HG03045 (cell line): ENCODE measurements around the gene ABRAXAS1.
"Not testable (repeated sequence)": the region's sequence is repeated elsewhere in the genome, so short reads cannot be mapped to it uniquely, and the experiment has no call there.

ENCODE experiments used
- ATAC-seq: cut with Tn5 transposase; IDR thresholded peaks from one replicate; pipeline ENCODE4 v1.9.1; 2021; ENCODE audit warnings: mild to moderate bottlenecking, moderate library complexity; ENCODE audit not compliant: unreplicated experiment

Gene ABRAXAS1

DNA sequence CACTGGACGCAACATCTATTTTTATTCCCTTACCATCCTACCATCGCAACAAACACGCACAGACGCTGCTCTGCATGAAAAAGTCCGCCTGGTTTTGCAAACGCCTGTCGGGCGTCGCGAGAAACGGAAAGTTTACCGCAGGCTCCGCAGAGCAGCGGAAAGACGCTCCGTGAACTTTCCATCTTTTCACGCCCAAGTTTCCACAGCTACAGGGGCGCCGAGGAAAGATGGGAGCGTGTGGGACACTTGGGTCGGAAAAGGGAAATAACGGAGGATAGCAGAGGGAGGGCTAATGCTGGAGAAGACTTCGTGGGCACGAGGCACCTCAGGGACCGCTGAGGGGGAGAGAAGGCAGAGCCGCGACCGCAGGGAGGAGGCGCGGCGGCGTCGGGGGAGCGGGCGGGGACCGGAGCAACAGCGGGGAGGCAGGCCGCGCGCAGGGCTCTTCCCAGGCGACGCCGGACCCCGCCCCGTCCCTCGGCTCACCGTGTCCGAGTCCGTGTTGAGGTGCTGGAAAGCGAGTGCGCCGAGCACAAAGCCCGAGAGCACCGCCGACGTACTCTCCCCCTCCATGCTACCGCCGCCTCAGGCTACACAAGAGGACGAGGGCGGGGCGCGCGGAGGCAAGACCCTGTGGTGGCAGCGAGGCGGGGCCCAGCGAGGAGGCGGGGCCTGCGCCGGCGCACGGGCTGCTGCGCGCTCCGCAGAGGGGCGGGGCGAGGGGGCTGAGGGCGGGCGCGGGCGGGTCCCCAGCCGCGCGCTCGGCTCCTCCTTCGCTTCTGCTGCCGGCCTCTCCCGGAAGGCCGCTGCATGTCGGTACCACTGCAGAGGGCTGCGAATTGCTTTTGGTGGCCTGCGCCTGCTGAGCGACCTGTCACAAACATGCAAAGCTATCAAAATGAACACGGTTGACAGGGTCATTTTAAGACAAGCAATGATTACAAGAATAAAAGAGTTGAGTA is at the start of gene ABRAXAS1:
ABRAXAS1 (minus strand) TSS at position 601 of the 962 bp plus-strand sequence; CDS start at position 573, 28 bp downstream.
- peak; percentile 97 for ATAC-seq

DNA sequence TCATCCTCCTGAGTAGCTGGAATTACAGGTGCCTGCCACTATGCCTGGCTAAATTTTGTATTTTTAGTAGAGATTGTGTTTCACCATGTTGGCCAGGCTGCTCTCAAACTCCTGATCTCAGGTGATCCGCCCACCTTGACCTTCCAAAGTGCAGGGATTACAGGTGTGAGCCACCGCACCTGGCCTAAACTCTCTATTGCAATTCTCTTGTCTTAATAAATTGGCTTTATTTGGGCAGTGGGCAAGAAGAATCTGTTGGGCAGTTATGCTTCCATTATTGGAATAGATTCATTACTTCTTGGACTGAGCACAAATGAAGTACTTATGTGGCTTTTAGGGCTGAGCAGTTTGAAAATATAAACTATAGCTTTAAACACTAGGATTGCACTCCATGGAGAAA is 42.8 kb upstream of the ABRAXAS1 start:
- no peak for ATAC-seq

DNA sequence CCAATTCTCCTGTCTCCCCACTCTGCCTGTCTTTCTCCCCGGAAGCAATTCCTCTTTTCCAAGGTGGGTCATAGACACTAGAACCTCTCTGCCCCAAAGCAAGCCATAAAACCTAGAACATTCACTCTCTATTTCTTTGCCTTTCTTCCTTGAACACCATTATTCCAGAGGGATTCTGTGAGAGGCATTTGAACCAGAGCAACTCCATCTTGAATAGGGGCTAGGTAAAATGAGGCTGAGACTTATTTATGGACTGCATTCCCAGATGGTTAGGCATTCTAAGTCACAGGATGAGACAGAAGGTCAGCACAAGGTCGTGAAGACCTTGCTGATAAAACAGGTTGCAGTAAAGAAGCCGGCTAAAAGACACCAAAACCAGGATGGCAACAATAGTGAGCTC is 37.3 kb upstream of the ABRAXAS1 start:
- no peak for ATAC-seq

DNA sequence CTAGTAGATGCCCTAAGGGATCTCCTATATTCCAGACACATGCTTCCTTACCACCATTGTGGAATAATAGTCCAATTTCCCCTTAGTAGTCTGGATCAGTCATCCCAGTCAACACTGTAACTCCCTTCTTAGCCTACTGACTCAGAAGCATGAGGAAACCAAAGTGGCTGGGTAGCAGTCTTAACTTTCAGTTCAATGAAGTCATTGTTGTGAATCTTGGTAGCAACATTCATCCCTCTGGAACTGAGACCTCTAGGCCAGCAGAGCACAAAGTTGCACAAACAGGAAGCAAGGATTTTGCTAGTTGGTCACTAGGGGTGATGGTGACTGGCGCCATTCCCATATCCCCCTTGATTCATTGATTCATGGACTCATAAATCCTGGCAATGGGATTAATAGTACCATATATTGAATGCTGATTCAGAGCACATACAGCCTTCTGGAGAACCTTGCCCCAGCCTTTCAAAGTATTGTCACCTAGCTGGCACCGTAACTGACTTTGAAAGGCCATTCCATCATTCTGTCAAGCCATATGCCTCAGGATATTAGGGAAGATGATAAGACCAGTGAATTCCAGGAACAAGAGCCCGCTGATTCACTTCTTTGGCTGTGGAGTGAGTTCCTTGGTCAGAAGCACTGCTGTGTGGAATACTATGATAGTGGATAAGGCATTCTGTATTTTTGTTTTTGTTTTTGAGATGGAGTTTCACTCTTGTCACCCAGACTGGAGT is 31.3 kb upstream of the ABRAXAS1 start:
- no peak for ATAC-seq

GRCh38 chr4:83510442-83510841 is 25.5 kb upstream of the ABRAXAS1 start:
- ATAC-seq: no peak

- ATAC-seq: not testable (repeated sequence)
These were observed 24.3 kb upstream of the ABRAXAS1 start for GRCh38 chr4:83509156-83509585.

DNA sequence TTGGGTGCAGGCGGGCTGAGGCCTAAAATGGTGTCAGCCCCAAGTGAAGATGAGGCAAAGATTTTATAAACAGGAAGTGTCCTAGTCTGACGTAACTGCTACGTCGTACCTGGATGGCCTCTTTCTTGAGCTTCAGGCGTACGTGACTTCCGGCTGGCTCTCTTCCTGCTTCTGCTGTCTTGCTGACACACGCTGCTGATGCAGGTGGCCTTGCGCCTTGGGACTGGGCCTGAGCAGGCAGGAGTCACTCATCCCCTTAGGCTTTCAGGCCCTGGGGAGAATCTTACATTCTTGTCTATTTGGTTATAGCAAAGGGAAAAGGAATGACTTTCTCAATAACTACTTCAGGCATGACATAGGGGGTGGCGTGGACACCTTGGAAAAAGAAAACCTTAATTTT is 20.1 kb upstream of the ABRAXAS1 start:
- ATAC-seq: no peak

- ATAC-seq: no peak
These were observed 19.6 kb upstream of the ABRAXAS1 start for GRCh38 chr4:83504503-83504902.

DNA sequence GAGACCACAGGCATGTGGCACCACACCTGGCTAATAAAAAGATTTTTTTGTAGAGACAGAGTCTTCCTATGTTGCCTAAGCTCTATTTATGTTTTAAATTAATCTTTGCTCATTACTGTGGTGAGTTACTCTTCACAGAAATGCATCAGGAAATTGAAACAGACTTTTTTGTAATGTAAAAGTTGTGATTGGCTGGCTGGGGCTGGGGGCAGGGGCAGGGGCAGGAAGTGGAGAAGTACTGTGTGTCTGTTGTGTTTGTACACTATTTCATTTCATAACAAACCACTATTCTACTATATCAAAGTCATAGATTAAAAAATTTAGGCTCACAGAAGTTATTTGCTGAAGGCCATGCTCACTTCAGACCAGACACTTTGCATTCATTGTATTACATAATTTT is 19.1 kb upstream of the ABRAXAS1 start:
- no peak for ATAC-seq

GRCh38 chr4:83501671-83502070 is 16.8 kb upstream of the ABRAXAS1 start:
- ATAC-seq: not testable (repeated sequence)

- ATAC-seq: no peak
These were observed 13.3 kb upstream of the ABRAXAS1 start for GRCh38 chr4:83498187-83498586.

DNA sequence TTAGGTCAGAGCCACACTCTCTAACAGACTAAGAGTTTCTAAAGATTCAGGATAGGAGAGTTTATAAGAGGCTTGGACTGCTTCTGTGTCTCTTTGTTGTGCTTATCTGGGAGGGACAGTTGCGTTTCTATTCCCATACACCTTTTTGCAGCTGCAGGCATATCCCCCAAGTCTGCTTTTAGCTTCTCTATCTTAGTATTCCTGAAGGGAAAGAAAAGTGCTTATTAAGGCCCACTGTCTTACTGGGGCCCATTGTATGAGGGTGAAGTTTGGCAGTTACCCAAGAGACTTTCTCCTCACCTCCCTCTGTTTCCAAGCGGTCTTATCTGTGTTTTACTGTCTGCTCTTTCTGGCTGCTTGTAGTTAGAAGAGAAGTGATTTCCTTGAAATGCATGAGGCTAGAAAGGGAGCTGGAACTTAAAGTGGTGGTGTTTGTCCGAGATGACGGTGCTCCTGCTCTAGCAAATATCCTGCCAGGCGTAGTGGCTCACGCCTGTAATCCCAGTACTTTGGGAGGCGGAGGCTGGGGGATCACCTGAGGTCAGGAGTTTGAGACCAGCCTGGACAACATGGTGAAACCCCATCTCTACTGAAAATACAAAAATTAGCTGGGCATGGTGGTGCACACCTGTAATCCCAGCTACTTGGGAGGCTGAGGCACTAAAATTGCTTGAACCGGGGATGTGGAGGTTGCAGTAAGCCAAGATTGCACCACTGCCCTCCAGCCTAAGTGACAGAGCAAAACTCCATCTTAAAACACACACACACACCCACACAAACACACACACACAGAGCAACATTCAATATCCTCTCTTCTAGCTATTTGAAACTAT is 11.4 kb upstream of the ABRAXAS1 start:
- ATAC-seq: not testable (repeated sequence)

GRCh38 chr4:83490876-83491450 is 6.1 kb upstream of the ABRAXAS1 start:
- ATAC-seq: peak; percentile 59

DNA sequence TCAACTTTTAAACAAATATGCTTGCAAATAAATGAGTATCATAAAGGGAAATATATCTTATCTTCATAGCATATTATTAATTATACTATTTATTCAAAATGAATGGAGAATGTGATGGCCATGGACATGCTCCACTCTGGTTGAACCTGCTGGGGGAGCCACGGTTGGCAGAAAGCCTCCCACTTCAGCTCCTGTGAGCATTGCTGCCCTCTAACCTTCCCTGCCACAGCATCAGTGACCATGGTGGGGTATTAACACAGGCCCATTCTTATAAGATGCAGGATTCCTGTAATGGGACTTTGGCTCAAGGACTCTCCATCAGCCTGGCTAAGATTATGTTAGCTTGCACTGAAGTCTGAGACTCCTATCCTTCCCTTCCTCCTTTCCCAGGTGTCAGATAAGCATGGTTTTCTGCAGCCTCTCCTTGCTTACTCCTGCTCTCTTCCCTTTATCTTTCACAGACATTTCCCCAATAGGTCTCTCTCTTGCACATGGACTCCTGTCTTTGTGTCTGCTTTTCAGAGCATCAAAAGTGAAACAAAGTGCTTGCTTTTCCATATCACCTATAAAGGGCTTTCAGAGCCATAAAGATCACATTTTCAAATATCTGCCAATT is 4.9 kb upstream of the ABRAXAS1 start:
- no peak for ATAC-seq

GRCh38 chr4:83486457-83487129 is 1.7 kb upstream of the ABRAXAS1 start:
- no peak for ATAC-seq

DNA sequence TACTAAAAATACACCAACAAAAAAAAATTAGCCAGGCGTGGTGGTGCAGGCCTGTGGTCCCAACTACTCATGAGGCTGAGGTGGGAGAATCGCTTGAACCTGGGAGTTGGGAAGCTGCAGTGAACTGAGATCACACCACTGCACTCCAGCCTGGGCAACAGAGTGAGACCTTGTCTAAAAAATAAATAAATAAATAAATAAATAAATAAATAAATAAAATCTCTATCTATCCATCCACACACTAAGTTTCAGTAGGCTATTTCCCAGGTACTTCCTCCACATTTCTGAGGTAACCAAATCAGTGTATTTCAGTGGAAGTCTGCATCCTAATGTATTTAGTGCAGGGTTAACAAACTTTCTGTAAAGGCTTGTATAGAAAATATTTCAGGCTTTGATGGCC is 10.9 kb downstream of the ABRAXAS1 start:
- ATAC-seq: no peak

GRCh38 chr4:83473423-83473822 is 11.5 kb downstream of the ABRAXAS1 start:
- no peak for ATAC-seq

- ATAC-seq: no peak
These were observed 28.8 kb downstream of the ABRAXAS1 start for GRCh38 chr4:83456184-83456501.

- peak; percentile 94 for ATAC-seq
These were observed 29.4 kb downstream of the ABRAXAS1 start, which contains the start of the genes HELQ and MRPS18C for GRCh38 chr4:83455281-83456183. Gene HELQ (minus strand): TSS chr4:83455823. CDS start chr4:83455693, 130 bp downstream. Gene MRPS18C (plus strand): TSS chr4:83456058. CDS start chr4:83456078, 20 bp downstream.
